K562 (cell line): ENCODE data around the gene OPCML. TPM values are rescaled to one million over a fixed set of nuclear protein-coding genes. Genes with fewer than 3 reads are reported as not detected.

Source experiments
- ATAC-seq: fragments of 200-7000 bp; cut with Tn5 transposase; 3 replicates; pipeline ENCODE4 v1.9.1; 2020; ENCODE audit warnings: moderate library complexity
- BruUV-seq: library from RNA; stranded (reverse); fragments of 400-500 nt; replicated peaks from 2 replicates; lab custom pipeline; 2021; lab: Mats Ljungman, UMichigan
- CTCF ChIA-PET: fragments of 300-600 bp; formaldehyde crosslinking; extraction: SDS; loops from one replicate; lab custom pipeline; 2021; ENCODE audit warnings: low intra/inter-chr PET ratio; lab: Yijun Ruan, JAX
- POLR2A ChIA-PET: fragments of 300-600, 350-650 bp; sonication (Branson Sonifier 250); formaldehyde crosslinking; extraction: SDS; loops from one replicate; lab custom pipeline; 2021; ENCODE audit warnings: antibody characterized with exemption, inconsistent platforms; lab: Yijun Ruan, JAX
- DNase-seq, 4 experiments: peaks; one replicate each; pipeline versions ENCODE4 v3.0.0 to v3.0.0-alpha.2; 2011 to 2018; ENCODE audit warnings: low spot score in 3 of 4, mixed read lengths in 3 of 4; ENCODE audit errors: extremely low read depth in 1 of 4
- FAIRE-seq: peaks from 2 replicates; lab custom pipeline; 2011; peaks lifted over from hg19 to GRCh38; lab: Jason Lieb, UNC
- H2AFZ ChIP-seq: 2 replicates; pipeline ENCODE4 v1.6.0; 2011; ENCODE audit warnings: low read depth, low read length, control low read depth, inconsistent platforms
- H3K27ac ChIP-seq: fragments of 200-600 bp; 3 replicates; pipeline ENCODE4 v1.8.0; 2011; ENCODE audit warnings: low read depth, mild to moderate bottlenecking, control low read depth, inconsistent platforms, low read length, moderate library complexity, mixed read lengths; ENCODE audit errors: extremely low read depth
- H3K27me3 ChIP-seq, 2 experiments: fragments of 300-600 bp in 1 of 2; 2 replicates in 1 of 2; 3 replicates in 1 of 2; pipeline versions ENCODE4 v1.6.0 to v1.8.0; 2011; ENCODE audit warnings: inconsistent platforms in 2 of 2, low read length in 2 of 2, mild to moderate bottlenecking in 1 of 2, mixed read lengths in 1 of 2, moderate library complexity in 1 of 2; ENCODE audit not compliant: control insufficient read depth in 2 of 2, insufficient read depth in 2 of 2
- H3K36me3 ChIP-seq: fragments of 300-600 bp; 3 replicates; pipeline ENCODE4 v1.8.0; 2011; ENCODE audit warnings: mild to moderate bottlenecking, low read length, inconsistent platforms; ENCODE audit not compliant: control insufficient read depth, insufficient read depth
- H3K4me1 ChIP-seq, 2 experiments: fragments of 200-600 bp in 1 of 2; replicated peaks in 1 of 2; 2 replicates in 1 of 2; 3 replicates in 1 of 2; pipeline versions ENCODE4 v1.5.1 to v1.8.0; 2011; ENCODE audit warnings: inconsistent platforms in 2 of 2, low read length in 2 of 2, mild to moderate bottlenecking in 1 of 2, mixed read lengths in 1 of 2, moderate library complexity in 1 of 2; ENCODE audit not compliant: control insufficient read depth in 2 of 2, insufficient read depth in 2 of 2
- H3K4me2 ChIP-seq: 2 replicates; pipeline ENCODE4 v1.6.1; 2011; ENCODE audit warnings: low read length, control low read depth, inconsistent platforms, mixed read lengths; ENCODE audit not compliant: insufficient read depth
- H3K4me3 ChIP-seq: fragments of 200-600 bp; sonication (generic), shearing (Covaris generic); 2 replicates; pipeline ENCODE4 v1.5.1; 2016; ENCODE audit warnings: control low read depth, inconsistent platforms
- H3K79me2 ChIP-seq: fragments of 200-600 bp; 3 replicates; pipeline ENCODE4 v1.8.0; 2011; ENCODE audit warnings: low read length, inconsistent platforms; ENCODE audit not compliant: control insufficient read depth, insufficient read depth
- H3K9ac ChIP-seq, 2 experiments: 2 replicates each; pipeline versions ENCODE4 v1.6.0 to v1.6.1; 2011; ENCODE audit warnings: low read depth in 2 of 2, low read length in 2 of 2, control low read depth in 1 of 2, inconsistent platforms in 1 of 2, mild to moderate bottlenecking in 1 of 2, mixed read lengths in 1 of 2; ENCODE audit not compliant: insufficient read depth in 1 of 2
- H3K9me1 ChIP-seq: one replicate; pipeline ENCODE4 v1.6.0; 2011; ENCODE audit warnings: inconsistent platforms, mild to moderate bottlenecking, low read length, moderate library complexity; ENCODE audit not compliant: control insufficient read depth, insufficient read depth
- H3K9me3 ChIP-seq: replicated peaks from 2 replicates; pipeline ENCODE4 v1.5.1; 2011; ENCODE audit warnings: low read depth, low read length, inconsistent platforms; ENCODE audit not compliant: control insufficient read depth, insufficient read depth
- H4K20me1 ChIP-seq: replicated peaks from 2 replicates; pipeline ENCODE4 v1.6.1; 2011; ENCODE audit warnings: low read length, inconsistent platforms, mixed read lengths; ENCODE audit not compliant: control insufficient read depth, insufficient read depth
- CAMTA2 ChIP-seq: fragments of 250-450 bp; sonication (Bioruptor Pico); conservative IDR thresholded peaks from 2 replicates; pipeline ENCODE4 v1.5.1; 2022
- CTBP1 ChIP-seq: fragments of 450-650 bp; IDR thresholded peaks from 2 replicates; pipeline ENCODE4 v1.6.1; 2016; ENCODE audit warnings: borderline replicate concordance
- CXXC5 ChIP-seq: fragments of 250-450 bp; sonication (Bioruptor Pico); IDR thresholded peaks from 2 replicates; pipeline ENCODE4 v1.8.0; 2022; ENCODE audit warnings: inconsistent platforms, mild to moderate bottlenecking, moderate library complexity
- FOSL1 ChIP-seq: fragments of 200-800 bp; sonication (Bioruptor generic); conservative IDR thresholded peaks from 2 replicates; pipeline ENCODE4 v1.6.1; 2016; ENCODE audit warnings: missing genetic modification characterization, missing compliant biosample characterization
- MEF2A ChIP-seq: IDR thresholded peaks from 2 replicates; pipeline ENCODE4 v1.6.1; 2011; ENCODE audit warnings: low read depth, mild to moderate bottlenecking, low read length, moderate library complexity; ENCODE audit not compliant: control insufficient read depth
- MNT ChIP-seq, 2 experiments: fragments of 450-650 bp; conservative IDR thresholded peaks; 2 replicates each; pipeline ENCODE4 v1.6.1; 2017; ENCODE audit warnings: mild to moderate bottlenecking in 2 of 2, moderate library complexity in 2 of 2
- PKNOX1 ChIP-seq: fragments of 450-650 bp; IDR thresholded peaks from 2 replicates; pipeline ENCODE4 v1.6.1; 2016
- TAF15 ChIP-seq: fragments of 200-400 bp; formaldehyde crosslinking; IDR thresholded peaks from 2 replicates; pipeline ENCODE4 v1.6.1; 2017; ENCODE audit warnings: mild to moderate bottlenecking, low read depth, low read length, moderate library complexity
- ZBTB9 ChIP-seq: fragments of 450-650 bp; formaldehyde crosslinking; IDR thresholded peaks from 2 replicates; pipeline ENCODE4 v1.4.0; 2020; ENCODE audit warnings: mild to moderate bottlenecking, moderate library complexity
- ZFP30 ChIP-seq: fragments of 250-450 bp; sonication (Bioruptor Pico); IDR thresholded peaks from 2 replicates; pipeline ENCODE4 v1.8.0; 2022; ENCODE audit warnings: moderate library complexity, mild to moderate bottlenecking, inconsistent platforms, borderline replicate concordance
- ZKSCAN1 ChIP-seq: fragments of 150-350 bp; IDR thresholded peaks from 2 replicates; pipeline ENCODE4 v1.6.1; 2016; ENCODE audit warnings: low read depth, low read length
- ZNF174 ChIP-seq: fragments of 250-450 bp; sonication (Bioruptor Pico); IDR thresholded peaks from 2 replicates; pipeline ENCODE4 v1.4.0; 2020; ENCODE audit warnings: mild to moderate bottlenecking
- ZNF24 ChIP-seq: fragments of 450-650 bp; IDR thresholded peaks from 2 replicates; pipeline ENCODE4 v1.6.1; 2016
- ZNF77 ChIP-seq: fragments of 250-450 bp; sonication (Bioruptor Pico); IDR thresholded peaks from 2 replicates; pipeline ENCODE4 v1.5.0; 2020
- ZNF79 ChIP-seq: fragments of 250-450 bp; sonication (Bioruptor Pico); IDR thresholded peaks from 2 replicates; pipeline ENCODE4 v1.4.0; 2020; ENCODE audit warnings: low read depth, mild to moderate bottlenecking, moderate library complexity
- WGBS: fragments of 100-300 bp; shearing (Covaris generic); methylation state at CpG from one replicate; pipeline ENCODE4 v1.1.6; 2016; ENCODE audit warnings: low coverage, mixed read lengths; ENCODE audit not compliant: insufficient coverage; ENCODE audit errors: missing lambda C conversion rate; 5-methylcytosine and 5-hydroxymethylcytosine counted together
- in situ Hi-C: fragments of 300-500 bp; cut with MboI; formaldehyde crosslinking; loops from 4 replicates; pipeline ENCODE4 v1.15.0; 2018; ENCODE audit warnings: inconsistent platforms, mixed read lengths
- intact Hi-C: fragments of 100-400 bp; cut with micrococcal nuclease; formaldehyde crosslinking; loops from 2 replicates; pipeline ENCODE4 v1.14.2; 2022
- polyA plus RNA-seq, 8 experiments: library from polyadenylated mRNA; depleted of rRNA in 4 of 8; stranded (reverse) in 5 of 8; unstranded in 3 of 8; fragments of >200 nt; fragmentation: Nextera tagmentation in 2 of 8; fragmentation: Illumina TruSeq in 1 of 8; extraction: Ambion mirVana in 2 of 8; extraction: Trizol in 1 of 8; gene quantifications; 2 replicates each; pipeline versions ENCODE4 v1.2.1 to v1.2.3, GENCODE V29; 2011 to 2014; ENCODE audit warnings: inconsistent platforms in 1 of 8, missing spikeins in 1 of 8
- total RNA-seq, 7 experiments: library from RNA; depleted of rRNA in 6 of 7; stranded (reverse); fragments of >200 nt in 6 of 7; fragmentation: Illumina TruSeq in 2 of 7; extraction: Trizol in 2 of 7; gene quantifications; 2 replicates each; pipeline versions ENCODE4 v1.2.1 to v1.2.3, GENCODE V29; 2011 to 2021; ENCODE audit warnings: low replicate concordance in 1 of 7
- TF ChIP-seq, protein P1 (sequence below): fragments of 450-650 bp; IDR thresholded peaks from one replicate; pipeline ENCODE4 v1.6.1; 2018; ENCODE audit warnings: mild to moderate bottlenecking, moderate library complexity; ENCODE audit not compliant: partially characterized antibody

OPCML gene
- total and polyA plus RNA-seq, 9 of the 15 experiments (the other 6 are each of a cell fraction or from before 2014, with no cell fraction given) = not detected

DNA sequence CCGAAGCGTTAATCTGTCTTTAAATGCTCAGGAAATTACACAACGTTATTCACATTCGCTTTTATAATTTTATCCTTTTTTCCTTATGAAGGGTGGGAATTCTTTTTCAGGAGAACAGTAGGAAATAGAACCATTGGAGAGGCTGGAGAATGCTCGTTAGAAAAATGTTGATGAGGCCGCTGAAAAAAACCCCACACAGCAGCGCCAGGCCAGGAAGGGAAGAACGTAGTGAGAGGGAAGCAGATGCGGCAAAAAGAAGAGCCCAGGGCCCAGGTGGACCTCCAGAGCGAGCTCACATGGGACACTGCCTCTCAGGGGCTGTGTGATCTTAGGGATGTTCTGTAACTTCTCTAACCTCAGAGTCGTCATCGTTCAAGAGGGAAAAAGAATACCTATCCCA is 691.6 kb downstream of the OPCML start:
- DNase-seq (no peak), ATAC-seq (no peak), FAIRE-seq (no peak)
- Histone ChIP-seq H3K27ac (no peak overlapping the region), H3K79me2 (no peaks in the 10 kb centered on the region), H3K4me2 (no peak overlapping the region), H3K9me1 (no peaks in the 10 kb centered on the region), H3K27me3 (no peaks in the 10 kb centered on the region), H2AFZ (no peak overlapping the region), H3K9ac (no peak overlapping the region), H3K4me3 (no peak overlapping the region), H3K36me3 (no peaks in the 10 kb centered on the region), H3K4me1 (no peaks in the 10 kb centered on the region), H3K9me3 (no peaks in the 10 kb centered on the region), H4K20me1 (no peaks in the 10 kb centered on the region)
- 0% methylated on average over 8 of the region's 12 CpGs for WGBS
- ChIA-PET CTCF (no interaction called here), POLR2A (no interaction called here)
- no TSS peak for BruUV-seq
- intact Hi-C loops (no loop called here), in situ Hi-C loops (no loop called here)
- TF ChIP-seq TAF15 = no peak
- TF ChIP-seq ZNF24 = no peak
- TF ChIP-seq PKNOX1 = no peak
- TF ChIP-seq ZNF79 = no peak
- TF ChIP-seq MEF2A = no peak
- TF ChIP-seq MNT (conservative IDR thresholded peaks at IDR 0.05) = no peak
- no peak for TF ChIP-seq FOSL1
- TF ChIP-seq ZBTB9 (CRISPR knock-in tag) = no peak
- TF ChIP-seq, protein P1, sequence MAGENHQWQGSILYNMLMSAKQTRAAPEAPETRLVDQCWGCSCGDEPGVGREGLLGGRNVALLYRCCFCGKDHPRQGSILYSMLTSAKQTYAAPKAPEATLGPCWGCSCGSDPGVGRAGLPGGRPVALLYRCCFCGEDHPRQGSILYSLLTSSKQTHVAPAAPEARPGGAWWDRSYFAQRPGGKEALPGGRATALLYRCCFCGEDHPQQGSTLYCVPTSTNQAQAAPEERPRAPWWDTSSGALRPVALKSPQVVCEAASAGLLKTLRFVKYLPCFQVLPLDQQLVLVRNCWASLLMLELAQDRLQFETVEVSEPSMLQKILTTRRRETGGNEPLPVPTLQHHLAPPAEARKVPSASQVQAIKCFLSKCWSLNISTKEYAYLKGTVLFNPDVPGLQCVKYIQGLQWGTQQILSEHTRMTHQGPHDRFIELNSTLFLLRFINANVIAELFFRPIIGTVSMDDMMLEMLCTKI = no peak
- no peak for TF ChIP-seq CXXC5
- no peak for TF ChIP-seq ZNF174 (CRISPR knock-in tag)
- TF ChIP-seq CAMTA2 (CRISPR knock-in tag) = no peak
- no peak for TF ChIP-seq ZKSCAN1
- TF ChIP-seq ZFP30 (CRISPR knock-in tag) = no peak
- TF ChIP-seq ZNF77 (CRISPR knock-in tag) = no peak
- no peak for TF ChIP-seq CTBP1
